ENCODE results near the gene CD151. TPM values are rescaled to one million over a fixed set of nuclear protein-coding genes. Genes with fewer than 3 reads are reported as not detected.

The CD151 gene
- total and polyA plus RNA-seq, 8 donors, result 122 to 815 (median 162) TPM

DNA sequence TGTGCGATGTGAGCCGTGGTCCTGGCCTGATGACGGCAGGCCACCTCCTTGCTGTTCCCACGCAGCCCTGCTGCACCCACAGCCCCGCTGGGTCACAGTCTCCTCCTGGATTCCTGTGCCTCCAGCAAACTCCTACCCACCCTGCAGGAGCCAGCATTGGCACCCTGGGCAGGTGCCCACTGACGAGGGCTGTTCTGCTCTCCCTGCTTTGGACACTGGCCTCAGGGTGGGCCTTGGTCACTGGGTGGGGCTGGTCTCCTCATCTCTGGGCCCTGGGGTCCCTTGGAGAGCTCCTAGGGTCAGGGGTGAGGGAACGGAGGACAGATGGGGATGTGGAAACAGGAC is 22.6 kb downstream of the CD151 start:
- TF ChIP-seq, protein P1, sequence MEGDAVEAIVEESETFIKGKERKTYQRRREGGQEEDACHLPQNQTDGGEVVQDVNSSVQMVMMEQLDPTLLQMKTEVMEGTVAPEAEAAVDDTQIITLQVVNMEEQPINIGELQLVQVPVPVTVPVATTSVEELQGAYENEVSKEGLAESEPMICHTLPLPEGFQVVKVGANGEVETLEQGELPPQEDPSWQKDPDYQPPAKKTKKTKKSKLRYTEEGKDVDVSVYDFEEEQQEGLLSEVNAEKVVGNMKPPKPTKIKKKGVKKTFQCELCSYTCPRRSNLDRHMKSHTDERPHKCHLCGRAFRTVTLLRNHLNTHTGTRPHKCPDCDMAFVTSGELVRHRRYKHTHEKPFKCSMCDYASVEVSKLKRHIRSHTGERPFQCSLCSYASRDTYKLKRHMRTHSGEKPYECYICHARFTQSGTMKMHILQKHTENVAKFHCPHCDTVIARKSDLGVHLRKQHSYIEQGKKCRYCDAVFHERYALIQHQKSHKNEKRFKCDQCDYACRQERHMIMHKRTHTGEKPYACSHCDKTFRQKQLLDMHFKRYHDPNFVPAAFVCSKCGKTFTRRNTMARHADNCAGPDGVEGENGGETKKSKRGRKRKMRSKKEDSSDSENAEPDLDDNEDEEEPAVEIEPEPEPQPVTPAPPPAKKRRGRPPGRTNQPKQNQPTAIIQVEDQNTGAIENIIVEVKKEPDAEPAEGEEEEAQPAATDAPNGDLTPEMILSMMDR (IDR thresholded peaks at IDR 0.05), result no peak
- Histone ChIP-seq H3K27me3 (peaks cover 0 to 6% of the 10 kb centered on the region in 2 donors), H3K36me3 (peaks cover 0 to 6% of the 10 kb centered on the region in 2 donors), H3K4me3 (no peak overlapping the region), H3K27ac (no peak overlapping the region), H3K9me3 (no peaks in the 10 kb centered on the region), H3K4me1 (peaks cover 3 to 10% of the 10 kb centered on the region in 2 donors)
- intact Hi-C loops (cut with DNase I), result no loop called here
- ATAC-seq (no peak), DNase-seq (no peak)

DNA sequence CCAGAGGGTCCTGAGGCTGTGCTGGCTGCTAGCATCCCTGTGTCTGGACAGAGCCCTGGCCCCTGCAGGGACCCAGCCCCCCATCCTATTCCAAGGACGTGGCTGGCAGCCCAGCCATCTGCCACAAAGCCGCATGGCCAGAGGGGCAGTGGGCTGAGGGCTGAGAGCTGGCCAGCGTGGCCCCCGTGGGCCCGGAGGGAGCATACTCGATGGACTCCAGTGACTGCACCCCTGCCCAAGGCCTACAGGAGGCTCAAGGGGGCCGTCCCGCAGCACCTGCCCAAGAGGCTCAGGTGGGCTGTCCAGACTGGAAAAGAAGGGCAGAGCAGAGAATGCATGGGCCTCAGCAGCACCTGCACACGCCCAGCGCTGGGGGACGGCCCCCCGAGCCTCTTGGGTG is 23.0 kb downstream of the CD151 start:
- Histone ChIP-seq H3K4me1 (peaks cover 3 to 6% of the 10 kb centered on the region in 2 donors), H3K9me3 (no peaks in the 10 kb centered on the region), H3K4me3 (no peak overlapping the region), H3K27me3 (peaks cover 0 to under 1% of the 10 kb centered on the region in 2 donors), H3K27ac (no peak overlapping the region), H3K36me3 (peaks cover 0 to 6% of the 10 kb centered on the region in 2 donors)
- ATAC-seq (no peak), DNase-seq (no peak)
- TF ChIP-seq, protein P1 (IDR thresholded peaks at IDR 0.05), result no peak
- intact Hi-C loops (cut with DNase I), result no loop called here

DNA sequence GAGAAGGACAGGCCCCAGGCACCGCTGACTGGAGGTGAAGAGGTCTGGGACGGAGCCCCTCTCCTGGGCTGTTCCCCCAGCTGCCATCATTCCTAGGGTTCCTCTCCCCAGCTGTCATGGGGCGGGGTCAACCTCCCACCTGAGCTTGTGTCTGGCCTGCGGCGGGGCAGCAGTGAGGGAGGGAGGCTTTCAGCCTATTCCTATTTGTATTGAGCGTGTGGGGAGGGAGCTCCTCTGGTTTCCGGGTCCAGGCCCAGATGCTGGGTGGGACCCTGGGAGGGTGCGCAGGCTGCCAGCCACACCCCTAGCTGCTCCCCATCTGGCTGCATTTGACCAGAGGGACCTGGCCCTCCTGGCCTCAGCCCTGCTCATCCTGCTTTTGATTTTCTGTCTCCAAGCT is 23.6 kb downstream of the CD151 start:
- H3K27ac ChIP-seq, result no peak overlapping the region
- no peak for ATAC-seq

DNA sequence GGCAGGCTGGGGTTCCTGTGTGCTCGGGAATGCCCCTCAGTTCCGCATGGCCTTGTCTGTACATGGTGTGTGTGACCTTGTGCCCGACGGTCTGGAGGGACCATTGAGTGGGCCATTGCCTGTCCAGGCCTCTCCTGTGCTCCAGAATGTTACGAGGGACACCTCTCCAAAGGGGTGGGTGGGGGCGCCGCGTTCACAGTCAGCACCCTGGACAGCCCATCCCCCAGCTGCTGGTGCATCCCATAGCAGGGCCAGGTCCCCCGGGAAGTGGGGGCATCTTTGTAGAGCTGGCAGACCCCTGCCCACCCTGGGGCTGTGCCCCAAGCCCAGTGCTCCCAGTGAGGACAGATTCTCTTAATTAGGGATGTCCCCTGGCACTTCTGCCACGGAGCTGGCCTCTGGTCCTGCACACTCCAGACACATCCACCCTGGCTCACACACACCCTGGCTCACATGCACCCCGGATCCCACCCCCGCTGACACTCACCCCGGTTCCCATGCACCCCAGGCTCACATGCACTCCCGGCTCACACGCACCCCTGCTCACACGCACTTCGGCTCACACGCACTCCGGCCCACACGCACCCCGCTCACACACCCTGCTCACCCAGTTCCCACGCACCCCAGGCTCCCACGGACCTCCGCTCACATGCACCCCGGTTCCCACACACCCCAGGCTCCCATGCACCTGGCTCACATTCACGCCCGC is 25.5 kb downstream of the CD151 start:
- Histone ChIP-seq H3K36me3 (peaks cover 0 to 13% of the 10 kb centered on the region in 2 donors), H3K27ac (no peak overlapping the region), H3K27me3 (no peaks in the 10 kb centered on the region), H3K4me1 (peaks cover 3 to 6% of the 10 kb centered on the region in 2 donors), H3K9me3 (no peaks in the 10 kb centered on the region), H3K4me3 (no peak overlapping the region)
- intact Hi-C loops (cut with DNase I), result no loop called here
- ATAC-seq (no peak), DNase-seq (no peak)
- TF ChIP-seq, protein P1 (IDR thresholded peaks at IDR 0.05), result no peak

More for the DNA sequence above, 23.6 kb downstream of the CD151 start:
- intact Hi-C loops (cut with DNase I), result no loop called here
- no peak overlapping the region for H3K4me3 ChIP-seq
- TF ChIP-seq, protein P1 (IDR thresholded peaks at IDR 0.05), result no peak
- DNase-seq, result no peak
- no peaks in the 10 kb centered on the region for H3K9me3 ChIP-seq
- H3K27me3 ChIP-seq, result no peaks in the 10 kb centered on the region
- H3K4me1 ChIP-seq, result peaks cover 3 to 6% of the 10 kb centered on the region in 2 donors
- H3K36me3 ChIP-seq, result peaks cover 0 to 6% of the 10 kb centered on the region in 2 donors

DNA sequence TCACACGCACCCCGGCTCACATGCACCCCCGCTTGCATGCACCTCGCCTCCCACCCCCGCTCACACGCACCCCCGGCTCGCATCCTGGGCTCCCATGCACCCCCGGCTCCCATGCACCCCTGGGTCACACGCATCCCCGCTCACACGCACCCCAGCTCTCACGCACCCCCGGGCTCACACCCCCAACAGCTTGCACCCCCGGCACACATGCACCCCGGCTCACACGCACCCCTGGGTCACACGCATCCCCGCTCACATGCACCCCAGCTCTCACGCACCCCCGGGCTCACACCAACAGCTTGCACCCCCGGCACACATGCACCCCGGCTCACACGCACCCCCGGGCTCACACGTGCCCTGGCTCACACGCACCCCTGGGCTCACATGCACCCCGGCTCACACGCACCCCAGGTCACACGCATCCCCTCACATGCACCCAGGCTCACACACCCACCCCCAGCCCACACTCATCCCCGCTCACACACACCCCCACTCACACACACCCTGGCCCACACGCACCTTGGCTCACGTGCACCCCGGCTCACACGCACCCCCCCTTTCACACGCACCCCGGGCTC is 26.1 kb downstream of the CD151 start:
- intact Hi-C loops (cut with DNase I), result no loop called here
- no peak overlapping the region for H3K27ac ChIP-seq
- H3K9me3 ChIP-seq, result no peaks in the 10 kb centered on the region
- H3K36me3 ChIP-seq, result peaks cover 0 to 19% of the 10 kb centered on the region in 2 donors
- DNase-seq, result no peak
- H3K4me1 ChIP-seq, result peaks cover 3 to 6% of the 10 kb centered on the region in 2 donors
- TF ChIP-seq, protein P1 (IDR thresholded peaks at IDR 0.05), result no peak
- H3K27me3 ChIP-seq, result no peaks in the 10 kb centered on the region
- no peak overlapping the region for H3K4me3 ChIP-seq
- no peak for ATAC-seq

All from left lung (tissue), 10 donors.